K562 (cell line): Measurements from ENCODE around the gene ALDH3B2. TPM values are rescaled to one million over a fixed set of nuclear protein-coding genes. Genes with fewer than 3 reads are reported as not detected.
A peak's percentile ranks its signal among the peaks of the same experiment; 100 is the strongest.

Experiments
- ATAC-seq: fragments of 200-7000 bp; cut with Tn5 transposase; 3 replicates; pipeline ENCODE4 v1.9.1; 2020; ENCODE audit warnings: moderate library complexity
- BruUV-seq: library from RNA; stranded (reverse); fragments of 400-500 nt; replicated peaks from 2 replicates; lab custom pipeline; 2021; lab: Mats Ljungman, UMichigan
- CTCF ChIA-PET: fragments of 300-600 bp; formaldehyde crosslinking; extraction: SDS; loops from one replicate; lab custom pipeline; 2021; ENCODE audit warnings: low intra/inter-chr PET ratio; lab: Yijun Ruan, JAX
- POLR2A ChIA-PET: fragments of 300-600, 350-650 bp; sonication (Branson Sonifier 250); formaldehyde crosslinking; extraction: SDS; loops from one replicate; lab custom pipeline; 2021; ENCODE audit warnings: antibody characterized with exemption, inconsistent platforms; lab: Yijun Ruan, JAX
- DNase-seq, 4 experiments: peaks; one replicate each; pipeline versions ENCODE4 v3.0.0 to v3.0.0-alpha.2; 2011 to 2018; ENCODE audit warnings: low spot score in 3 of 4, mixed read lengths in 3 of 4; ENCODE audit errors: extremely low read depth in 1 of 4
- FAIRE-seq: peaks from 2 replicates; lab custom pipeline; 2011; peaks lifted over from hg19 to GRCh38; lab: Jason Lieb, UNC
- H2AFZ ChIP-seq: 2 replicates; pipeline ENCODE4 v1.6.0; 2011; ENCODE audit warnings: low read depth, low read length, control low read depth, inconsistent platforms
- H3K27ac ChIP-seq: fragments of 200-600 bp; 3 replicates; pipeline ENCODE4 v1.8.0; 2011; ENCODE audit warnings: low read depth, mild to moderate bottlenecking, control low read depth, inconsistent platforms, low read length, moderate library complexity, mixed read lengths; ENCODE audit errors: extremely low read depth
- H3K27me3 ChIP-seq, 2 experiments: fragments of 300-600 bp in 1 of 2; 2 replicates in 1 of 2; 3 replicates in 1 of 2; pipeline versions ENCODE4 v1.6.0 to v1.8.0; 2011; ENCODE audit warnings: inconsistent platforms in 2 of 2, low read length in 2 of 2, mild to moderate bottlenecking in 1 of 2, mixed read lengths in 1 of 2, moderate library complexity in 1 of 2; ENCODE audit not compliant: control insufficient read depth in 2 of 2, insufficient read depth in 2 of 2
- H3K36me3 ChIP-seq: fragments of 300-600 bp; 3 replicates; pipeline ENCODE4 v1.8.0; 2011; ENCODE audit warnings: mild to moderate bottlenecking, low read length, inconsistent platforms; ENCODE audit not compliant: control insufficient read depth, insufficient read depth
- H3K4me1 ChIP-seq, 2 experiments: fragments of 200-600 bp in 1 of 2; replicated peaks in 1 of 2; 2 replicates in 1 of 2; 3 replicates in 1 of 2; pipeline versions ENCODE4 v1.5.1 to v1.8.0; 2011; ENCODE audit warnings: inconsistent platforms in 2 of 2, low read length in 2 of 2, mild to moderate bottlenecking in 1 of 2, mixed read lengths in 1 of 2, moderate library complexity in 1 of 2; ENCODE audit not compliant: control insufficient read depth in 2 of 2, insufficient read depth in 2 of 2
- H3K4me2 ChIP-seq: 2 replicates; pipeline ENCODE4 v1.6.1; 2011; ENCODE audit warnings: low read length, control low read depth, inconsistent platforms, mixed read lengths; ENCODE audit not compliant: insufficient read depth
- H3K4me3 ChIP-seq: fragments of 200-600 bp; sonication (generic), shearing (Covaris generic); 2 replicates; pipeline ENCODE4 v1.5.1; 2016; ENCODE audit warnings: control low read depth, inconsistent platforms
- H3K79me2 ChIP-seq: fragments of 200-600 bp; 3 replicates; pipeline ENCODE4 v1.8.0; 2011; ENCODE audit warnings: low read length, inconsistent platforms; ENCODE audit not compliant: control insufficient read depth, insufficient read depth
- H3K9ac ChIP-seq, 2 experiments: 2 replicates each; pipeline versions ENCODE4 v1.6.0 to v1.6.1; 2011; ENCODE audit warnings: low read depth in 2 of 2, low read length in 2 of 2, control low read depth in 1 of 2, inconsistent platforms in 1 of 2, mild to moderate bottlenecking in 1 of 2, mixed read lengths in 1 of 2; ENCODE audit not compliant: insufficient read depth in 1 of 2
- H3K9me1 ChIP-seq: one replicate; pipeline ENCODE4 v1.6.0; 2011; ENCODE audit warnings: inconsistent platforms, mild to moderate bottlenecking, low read length, moderate library complexity; ENCODE audit not compliant: control insufficient read depth, insufficient read depth
- H3K9me3 ChIP-seq: replicated peaks from 2 replicates; pipeline ENCODE4 v1.5.1; 2011; ENCODE audit warnings: low read depth, low read length, inconsistent platforms; ENCODE audit not compliant: control insufficient read depth, insufficient read depth
- H4K20me1 ChIP-seq: replicated peaks from 2 replicates; pipeline ENCODE4 v1.6.1; 2011; ENCODE audit warnings: low read length, inconsistent platforms, mixed read lengths; ENCODE audit not compliant: control insufficient read depth, insufficient read depth
- MBD2 ChIP-seq: sonication (generic); IDR thresholded peaks from 2 replicates; pipeline ENCODE4 v1.6.1; 2016; ENCODE audit warnings: low read depth, borderline replicate concordance
- MLX ChIP-seq, 2 experiments: fragments of 450-650 bp in 1 of 2; sonication (generic) in 1 of 2; formaldehyde crosslinking; conservative IDR thresholded peaks; 2 replicates each; pipeline versions ENCODE4 v1.4.0 to v1.8.1; 2020 to 2022; ENCODE audit warnings: mild to moderate bottlenecking in 1 of 2, missing genetic modification reagents in 1 of 2
- NR4A1 ChIP-seq, 2 experiments: fragments of 250-450 bp in 1 of 2; fragments of 450-650 bp in 1 of 2; sonication (Bioruptor Pico) in 1 of 2; IDR thresholded peaks; 2 replicates each; pipeline versions ENCODE4 v1.4.0 to v1.6.1; 2016 to 2020; ENCODE audit warnings: mild to moderate bottlenecking in 2 of 2, missing compliant biosample characterization in 1 of 2, missing genetic modification characterization in 1 of 2, moderate library complexity in 1 of 2
- RCOR1 ChIP-seq, 2 experiments: IDR thresholded peaks; 2 replicates each; pipeline ENCODE4 v1.6.1; 2012; ENCODE audit warnings: low read depth in 2 of 2, low read length in 2 of 2, borderline replicate concordance in 1 of 2, improper control_type of control experiment in 1 of 2
- TCF7L2 ChIP-seq: fragments of 150-350 bp; IDR thresholded peaks from 2 replicates; pipeline ENCODE4 v1.6.1; 2016; ENCODE audit warnings: low read depth, mild to moderate bottlenecking, low read length, moderate library complexity
- TFAP4 ChIP-seq: sonication (generic); formaldehyde crosslinking; IDR thresholded peaks from 2 replicates; pipeline ENCODE4 v1.8.0; 2022; ENCODE audit warnings: missing genetic modification reagents, mild to moderate bottlenecking, moderate library complexity, borderline replicate concordance
- U2AF1 ChIP-seq: fragments of 200-400 bp; formaldehyde crosslinking; optimal IDR thresholded peaks from 2 replicates; pipeline ENCODE3; 2017; ENCODE audit warnings: mild to moderate bottlenecking, low read depth, low read length, moderate library complexity
- USF1 ChIP-seq: sonication (generic); formaldehyde crosslinking; IDR thresholded peaks from 2 replicates; pipeline ENCODE4 v1.9.0; 2022; ENCODE audit warnings: mild to moderate bottlenecking, missing genetic modification reagents
- XRCC4 ChIP-seq: IDR thresholded peaks from one replicate; pipeline ENCODE4 v1.6.1; 2011; ENCODE audit not compliant: insufficient read depth, insufficient read length; ENCODE audit errors: extremely low read depth
- ZNF121 ChIP-seq: sonication (generic); formaldehyde crosslinking; conservative IDR thresholded peaks from 2 replicates; pipeline ENCODE4 v1.8.0; 2022; ENCODE audit warnings: missing genetic modification reagents
- ZNF274 ChIP-seq: IDR thresholded peaks from 2 replicates; pipeline ENCODE4 v1.6.1; 2011; ENCODE audit warnings: low read depth, mild to moderate bottlenecking, low read length, moderate library complexity, borderline replicate concordance
- ZNF324 ChIP-seq: fragments of 250-450 bp; sonication (Bioruptor Pico); IDR thresholded peaks from 2 replicates; pipeline ENCODE4 v1.4.0; 2020; ENCODE audit warnings: mild to moderate bottlenecking
- WGBS: fragments of 100-300 bp; shearing (Covaris generic); methylation state at CpG from one replicate; pipeline ENCODE4 v1.1.6; 2016; ENCODE audit warnings: low coverage, mixed read lengths; ENCODE audit not compliant: insufficient coverage; ENCODE audit errors: missing lambda C conversion rate; 5-methylcytosine and 5-hydroxymethylcytosine counted together
- in situ Hi-C: fragments of 300-500 bp; cut with MboI; formaldehyde crosslinking; loops from 4 replicates; pipeline ENCODE4 v1.15.0; 2018; ENCODE audit warnings: inconsistent platforms, mixed read lengths
- intact Hi-C: fragments of 100-400 bp; cut with micrococcal nuclease; formaldehyde crosslinking; loops from 2 replicates; pipeline ENCODE4 v1.14.2; 2022
- polyA plus RNA-seq, 8 experiments: library from polyadenylated mRNA; depleted of rRNA in 4 of 8; stranded (reverse) in 5 of 8; unstranded in 3 of 8; fragments of >200 nt; fragmentation: Nextera tagmentation in 2 of 8; fragmentation: Illumina TruSeq in 1 of 8; extraction: Ambion mirVana in 2 of 8; extraction: Trizol in 1 of 8; gene quantifications; 2 replicates each; pipeline versions ENCODE4 v1.2.1 to v1.2.3, GENCODE V29; 2011 to 2014; ENCODE audit warnings: inconsistent platforms in 1 of 8, missing spikeins in 1 of 8
- total RNA-seq, 7 experiments: library from RNA; depleted of rRNA in 6 of 7; stranded (reverse); fragments of >200 nt in 6 of 7; fragmentation: Illumina TruSeq in 2 of 7; extraction: Trizol in 2 of 7; gene quantifications; 2 replicates each; pipeline versions ENCODE4 v1.2.1 to v1.2.3, GENCODE V29; 2011 to 2021; ENCODE audit warnings: low replicate concordance in 1 of 7

ALDH3B2 gene
- total and polyA plus RNA-seq, 9 of the 15 experiments (the other 6 are each of a cell fraction or from before 2014, with no cell fraction given) = not detected

- peak overlapping the region in 1 of 2 experiments; percentile 98; a peak in 2 of 4 replicates for H3K9ac ChIP-seq
- DNase-seq = no peak
- no peak for ATAC-seq
- CTCF ChIA-PET = no interaction called here
- no peaks in the 10 kb centered on the region for H3K9me1 ChIP-seq
- no TSS peak for BruUV-seq
- intact Hi-C loops (no loop called here), in situ Hi-C loops (no loop called here)
- H3K4me2 ChIP-seq = no peak overlapping the region
- H3K4me1 ChIP-seq = peaks cover 10 to 52% of the 10 kb centered on the region in 2 experiments
- no peak overlapping the region for H3K4me3 ChIP-seq
- peaks cover 15% of the 10 kb centered on the region; the same call in 1 of the 3 replicates for H3K36me3 ChIP-seq
- no peak overlapping the region for H3K27ac ChIP-seq
- H4K20me1 ChIP-seq = no peaks in the 10 kb centered on the region
- H3K79me2 ChIP-seq = no peaks in the 10 kb centered on the region
- H3K27me3 ChIP-seq = no peaks in the 10 kb centered on the region
- no peaks in the 10 kb centered on the region for H3K9me3 ChIP-seq
- WGBS = 77% methylated on average over 5 of the region's 6 CpGs
- FAIRE-seq = no peak
- TF ChIP-seq ZNF324 (CRISPR knock-in tag) (no peak), MBD2 (0 out of 2 replicates have a peak, but pooled peaks have one; percentile 1)
- TF ChIP-seq, all 486 proteins: peak for 1
- POLR2A ChIA-PET = interaction anchor here (0.8 to 5.2 kb wide), 3 partner anchors 10 to 20 kb away, joined by 3 to 36 read pairs (median 3); no protein-coding TSS in a partner anchor
- H2AFZ ChIP-seq = no peak overlapping the region
Observed at GRCh38 chr11:67627441-67627811, 47.0 kb downstream of the ALDH3B2 start.

- H3K4me3 ChIP-seq = no peak overlapping the region
- H3K4me1 ChIP-seq = peaks cover 10 to 48% of the 10 kb centered on the region in 2 experiments
- intact Hi-C loops = no loop called here
- no peak overlapping the region for H3K27ac ChIP-seq
- ChIA-PET POLR2A (interaction anchor here (1.1 to 5.2 kb wide), 2 partner anchors 10 to 14 kb away, joined by 3 to 36 read pairs; no protein-coding TSS in a partner anchor), CTCF (no interaction called here)
- no TSS peak for BruUV-seq
- H3K9ac ChIP-seq = no peak overlapping the region; a peak in 1 of 4 replicates
- no peaks in the 10 kb centered on the region for H3K9me1 ChIP-seq
- no peak overlapping the region for H2AFZ ChIP-seq
- H3K4me2 ChIP-seq = no peak overlapping the region
- H3K27me3 ChIP-seq = no peaks in the 10 kb centered on the region
- H3K9me3 ChIP-seq = no peaks in the 10 kb centered on the region
- in situ Hi-C loops = no loop called here
- 85% methylated on average over 9 of the region's 10 CpGs for WGBS
- 0 out of 3 replicates have a peak, but pooled peaks cover 1% of the 10 kb centered on the region for H3K79me2 ChIP-seq
- H4K20me1 ChIP-seq = no peaks in the 10 kb centered on the region
- ATAC-seq (no peak), FAIRE-seq (no peak), DNase-seq (no peak)
- H3K36me3 ChIP-seq = peaks cover 15% of the 10 kb centered on the region; the same call in 1 of the 3 replicates
- TF ChIP-seq XRCC4 (no peak), MLX (CRISPR knock-in tag; conservative IDR thresholded peaks at IDR 0.05) (no peak), TFAP4 (CRISPR knock-in tag) (0 out of 2 replicates have a peak, but pooled peaks have one; percentile 17), ZNF274 (no peak), TCF7L2 (no peak), ZNF121 (CRISPR knock-in tag) (no peak), U2AF1 (no peak), RCOR1 (IDR thresholded peaks at IDR 0.05; ENCODE audit: borderline replicate concordance in 1 of 2, low read depth in 2 of 2, low read length in 2 of 2) (no peak), USF1 (CRISPR knock-in tag) (peak; percentile 61; the same call in 1 of the 2 replicates), NR4A1 (CRISPR knock-in tag; IDR thresholded peaks at IDR 0.05) (no peak), NR4A1 (tag; IDR thresholded peaks at IDR 0.05) (no peak)
Observed at GRCh38 chr11:67626970-67627369, 47.5 kb downstream of the ALDH3B2 start.
